22Rv1 (cell line): ENCODE measurements around the gene SBF2.

Source experiments
- ZFX ChIP-seq: fragments of 450-650 bp; IDR thresholded peaks from 2 replicates; pipeline ENCODE4 v1.6.1; 2017; ENCODE audit warnings: antibody characterized with exemption, borderline replicate concordance
- TF ChIP-seq, protein P1 (sequence below): fragments of 450-650 bp; IDR thresholded peaks from 2 replicates; pipeline ENCODE4 v1.5.1; 2017; ENCODE audit warnings: mild to moderate bottlenecking

DNA sequence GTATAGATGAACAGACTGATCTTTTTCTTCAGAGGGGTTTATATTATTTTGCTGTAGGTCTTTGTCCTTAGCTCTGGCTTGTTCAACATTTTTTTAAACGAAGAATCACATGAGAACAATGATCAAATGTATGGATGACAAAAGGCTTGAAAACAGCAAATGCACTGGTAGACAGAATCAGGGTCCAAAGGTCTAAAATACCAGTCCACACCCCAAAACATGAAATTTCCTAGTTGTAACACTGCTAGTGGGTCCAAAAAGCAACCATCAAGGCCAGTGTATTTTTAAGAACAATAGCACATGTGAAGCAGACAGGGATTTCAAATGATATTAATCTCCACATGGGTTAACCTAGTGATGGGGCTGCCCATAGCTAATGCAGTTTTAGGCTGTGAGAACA is 468.1 kb downstream of the SBF2 start:
- TF ChIP-seq ZFX: no peak
- TF ChIP-seq, protein P1, sequence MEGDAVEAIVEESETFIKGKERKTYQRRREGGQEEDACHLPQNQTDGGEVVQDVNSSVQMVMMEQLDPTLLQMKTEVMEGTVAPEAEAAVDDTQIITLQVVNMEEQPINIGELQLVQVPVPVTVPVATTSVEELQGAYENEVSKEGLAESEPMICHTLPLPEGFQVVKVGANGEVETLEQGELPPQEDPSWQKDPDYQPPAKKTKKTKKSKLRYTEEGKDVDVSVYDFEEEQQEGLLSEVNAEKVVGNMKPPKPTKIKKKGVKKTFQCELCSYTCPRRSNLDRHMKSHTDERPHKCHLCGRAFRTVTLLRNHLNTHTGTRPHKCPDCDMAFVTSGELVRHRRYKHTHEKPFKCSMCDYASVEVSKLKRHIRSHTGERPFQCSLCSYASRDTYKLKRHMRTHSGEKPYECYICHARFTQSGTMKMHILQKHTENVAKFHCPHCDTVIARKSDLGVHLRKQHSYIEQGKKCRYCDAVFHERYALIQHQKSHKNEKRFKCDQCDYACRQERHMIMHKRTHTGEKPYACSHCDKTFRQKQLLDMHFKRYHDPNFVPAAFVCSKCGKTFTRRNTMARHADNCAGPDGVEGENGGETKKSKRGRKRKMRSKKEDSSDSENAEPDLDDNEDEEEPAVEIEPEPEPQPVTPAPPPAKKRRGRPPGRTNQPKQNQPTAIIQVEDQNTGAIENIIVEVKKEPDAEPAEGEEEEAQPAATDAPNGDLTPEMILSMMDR: no peak
